ENCODE results near the gene DNLZ.

DNLZ gene

GRCh38 chr9:136405481-136405880 is 41.9 kb upstream of the DNLZ start:
- TF ChIP-seq CTCF (conservative IDR thresholded peaks at IDR 0.05; ENCODE audit: low read depth, low read length) = no peak
- H3K4me3 ChIP-seq (ENCODE audit: low read length) = no peak overlapping the region

GRCh38 chr9:136404801-136405136 is 41.2 kb upstream of the DNLZ start:
- no peak overlapping the region for H3K4me3 ChIP-seq (ENCODE audit: low read length)
- no peak for DNase-seq (ENCODE audit: low read depth)
- TF ChIP-seq CTCF (conservative IDR thresholded peaks at IDR 0.05; ENCODE audit: low read depth, low read length) = no peak

More at GRCh38 chr9:136405481-136405880, 41.9 kb upstream of the DNLZ start:
- DNase-seq (ENCODE audit: low read depth) = no peak

- DNase-seq (ENCODE audit: low read depth) = no peak
- H3K4me3 ChIP-seq (ENCODE audit: low read length) = no peak overlapping the region
- no peak for TF ChIP-seq CTCF (conservative IDR thresholded peaks at IDR 0.05; ENCODE audit: low read depth, low read length)
Observed at GRCh38 chr9:136403915-136404800, 40.6 kb upstream of the DNLZ start.

GRCh38 chr9:136403538-136403914 is 40.0 kb upstream of the DNLZ start:
- DNase-seq (ENCODE audit: low read depth) = no peak
- H3K4me3 ChIP-seq (ENCODE audit: low read length) = no peak overlapping the region
- TF ChIP-seq CTCF (conservative IDR thresholded peaks at IDR 0.05; ENCODE audit: low read depth, low read length) = no peak

GRCh38 chr9:136402067-136402466 is 38.5 kb upstream of the DNLZ start:
- H3K4me3 ChIP-seq (ENCODE audit: low read length) = no peak overlapping the region
- TF ChIP-seq CTCF (conservative IDR thresholded peaks at IDR 0.05; ENCODE audit: low read depth, low read length) = no peak
- no peak for DNase-seq (ENCODE audit: low read depth)

- no peak for DNase-seq (ENCODE audit: low read depth)
- no peak overlapping the region for H3K4me3 ChIP-seq (ENCODE audit: low read length)
- no peak for TF ChIP-seq CTCF (conservative IDR thresholded peaks at IDR 0.05; ENCODE audit: low read depth, low read length)
Observed at GRCh38 chr9:136401173-136401922, 37.8 kb upstream of the DNLZ start.
